Adrenal gland (tissue), 5 donors: ENCODE results near the gene EFNA3.

Experiments used
- CTCF ChIP-seq, 6 experiments: fragments of 450-650 bp in 4 of 6; fragments of 200-600 bp in 2 of 6; sonication (generic) in 1 of 6; IDR thresholded peaks; 1 replicate in 5 of 6; 2 replicates in 1 of 6; pipeline versions ENCODE4 v1.5.1 to v1.8.0; 2016 to 2021; ENCODE audit warnings: antibody characterized with exemption in 6 of 6, mild to moderate bottlenecking in 2 of 6, moderate library complexity in 1 of 6
- POLR2A ChIP-seq, 2 donors: fragments of 450-650 bp; IDR thresholded peaks; one replicate each; pipeline ENCODE4 v1.6.1; 2017; ENCODE audit warnings: antibody characterized with exemption in 2 of 2, mild to moderate bottlenecking in 2 of 2, moderate library complexity in 1 of 2
- donor health status: DM: no; HTN: no; CAD: no.

- TF ChIP-seq CTCF (IDR thresholded peaks at IDR 0.05) (no peak), POLR2A (IDR thresholded peaks at IDR 0.05) (no peak)
Observed at GRCh38 chr1:155083052-155083541, 4.5 kb downstream of the EFNA3 start.
